ENCODE measurements around the gene SYT1.

GRCh38 chr12:79059557-79059956 lies 195.0 kb downstream of the SYT1 start:
- TF ChIP-seq, protein P1, sequence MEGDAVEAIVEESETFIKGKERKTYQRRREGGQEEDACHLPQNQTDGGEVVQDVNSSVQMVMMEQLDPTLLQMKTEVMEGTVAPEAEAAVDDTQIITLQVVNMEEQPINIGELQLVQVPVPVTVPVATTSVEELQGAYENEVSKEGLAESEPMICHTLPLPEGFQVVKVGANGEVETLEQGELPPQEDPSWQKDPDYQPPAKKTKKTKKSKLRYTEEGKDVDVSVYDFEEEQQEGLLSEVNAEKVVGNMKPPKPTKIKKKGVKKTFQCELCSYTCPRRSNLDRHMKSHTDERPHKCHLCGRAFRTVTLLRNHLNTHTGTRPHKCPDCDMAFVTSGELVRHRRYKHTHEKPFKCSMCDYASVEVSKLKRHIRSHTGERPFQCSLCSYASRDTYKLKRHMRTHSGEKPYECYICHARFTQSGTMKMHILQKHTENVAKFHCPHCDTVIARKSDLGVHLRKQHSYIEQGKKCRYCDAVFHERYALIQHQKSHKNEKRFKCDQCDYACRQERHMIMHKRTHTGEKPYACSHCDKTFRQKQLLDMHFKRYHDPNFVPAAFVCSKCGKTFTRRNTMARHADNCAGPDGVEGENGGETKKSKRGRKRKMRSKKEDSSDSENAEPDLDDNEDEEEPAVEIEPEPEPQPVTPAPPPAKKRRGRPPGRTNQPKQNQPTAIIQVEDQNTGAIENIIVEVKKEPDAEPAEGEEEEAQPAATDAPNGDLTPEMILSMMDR (IDR thresholded peaks at IDR 0.05), result no peak
- TF ChIP-seq POLR2A (IDR thresholded peaks at IDR 0.05), result no peak

Data from uterus (tissue), 2 donors.